ENCODE results near the gene PNPLA7. TPM values are rescaled to one million over a fixed set of nuclear protein-coding genes. Genes with fewer than 3 reads are reported as not detected.

Gene PNPLA7
- total RNA-seq, 1 experiment from 2014 or later = 1.8 TPM

DNA sequence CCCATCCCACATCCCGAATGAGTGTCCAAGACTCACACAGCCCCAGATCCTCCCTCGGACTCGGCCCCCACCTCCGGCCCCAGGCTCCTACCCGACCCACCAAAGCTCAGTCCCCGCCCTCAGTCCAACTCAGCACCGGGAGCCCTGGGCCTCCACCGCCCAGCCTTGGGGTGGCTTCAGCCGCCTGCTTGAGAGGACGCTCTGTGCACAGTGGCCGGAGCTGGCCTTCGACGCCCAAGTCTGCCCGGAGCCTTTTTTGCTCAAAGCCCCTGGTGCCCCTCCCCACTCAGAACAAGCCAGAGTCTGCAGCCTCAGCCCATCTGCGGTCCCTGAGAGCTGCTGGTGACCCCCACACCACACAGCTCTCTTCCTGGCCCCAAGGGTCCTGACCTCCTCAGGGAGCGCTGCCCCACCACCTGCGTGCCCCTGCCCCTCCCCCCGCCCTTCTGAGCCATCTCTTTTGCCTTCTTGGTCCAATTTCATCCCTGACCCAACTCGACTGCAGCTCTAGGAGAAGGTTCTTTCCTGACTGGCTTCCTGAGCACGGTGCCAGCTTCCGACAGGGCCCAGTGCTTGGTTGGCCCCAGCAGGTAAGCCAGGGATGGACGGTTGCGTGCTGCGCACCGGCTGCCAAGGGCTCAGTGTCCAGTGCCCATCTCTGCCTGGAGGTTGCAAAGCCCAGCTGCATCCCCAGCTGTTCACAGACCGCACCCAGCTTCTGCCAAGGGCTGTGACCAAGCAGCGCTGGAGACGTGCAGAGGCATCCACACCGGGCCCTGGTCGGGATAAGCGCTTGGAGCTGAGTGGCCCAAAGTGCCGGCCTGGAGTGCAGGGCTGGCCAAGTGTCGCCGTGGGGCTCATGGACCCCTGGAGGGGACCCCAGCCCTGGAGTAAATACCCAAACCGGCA, 63.4 kb downstream of the PNPLA7 start:
- Histone ChIP-seq H3K4me1 (ENCODE audit: control insufficient read depth in 1 of 2, insufficient read depth in 2 of 2, low read length in 2 of 2) (peaks cover 0 to 6% of the 10 kb centered on the region in 2 experiments; a peak in 1 of 4 replicates), H3K27me3 (ENCODE audit: insufficient read depth, low read length) (no peaks in the 10 kb centered on the region), H2AFZ (ENCODE audit: low read depth, low read length, poor library complexity, severe bottlenecking) (no peak overlapping the region), H4K20me1 (ENCODE audit: insufficient read depth) (no peaks in the 10 kb centered on the region), H3K36me3 (ENCODE audit: control insufficient read depth in 1 of 2, insufficient read depth in 2 of 2, low read length in 2 of 2) (no peaks in the 10 kb centered on the region), H3K4me3 (replicated peaks in 1 of 2; ENCODE audit: low read depth in 1 of 2, low read length in 2 of 2) (no peak overlapping the region), H3K9me2 (ENCODE audit: insufficient read depth) (no peaks in the 10 kb centered on the region), H3K27ac (ENCODE audit: low read depth, low read length) (no peak overlapping the region), H3K4me2 (ENCODE audit: low read length) (no peak overlapping the region), H3K9ac (ENCODE audit: low read length) (no peak overlapping the region), H3K9me3 (ENCODE audit: control insufficient read depth in 1 of 2, insufficient read depth in 1 of 2, low read depth in 1 of 2, low read length in 2 of 2) (no peaks in the 10 kb centered on the region), H3K79me2 (ENCODE audit: insufficient read depth, low read length) (no peaks in the 10 kb centered on the region)
- TF ChIP-seq, protein P1, sequence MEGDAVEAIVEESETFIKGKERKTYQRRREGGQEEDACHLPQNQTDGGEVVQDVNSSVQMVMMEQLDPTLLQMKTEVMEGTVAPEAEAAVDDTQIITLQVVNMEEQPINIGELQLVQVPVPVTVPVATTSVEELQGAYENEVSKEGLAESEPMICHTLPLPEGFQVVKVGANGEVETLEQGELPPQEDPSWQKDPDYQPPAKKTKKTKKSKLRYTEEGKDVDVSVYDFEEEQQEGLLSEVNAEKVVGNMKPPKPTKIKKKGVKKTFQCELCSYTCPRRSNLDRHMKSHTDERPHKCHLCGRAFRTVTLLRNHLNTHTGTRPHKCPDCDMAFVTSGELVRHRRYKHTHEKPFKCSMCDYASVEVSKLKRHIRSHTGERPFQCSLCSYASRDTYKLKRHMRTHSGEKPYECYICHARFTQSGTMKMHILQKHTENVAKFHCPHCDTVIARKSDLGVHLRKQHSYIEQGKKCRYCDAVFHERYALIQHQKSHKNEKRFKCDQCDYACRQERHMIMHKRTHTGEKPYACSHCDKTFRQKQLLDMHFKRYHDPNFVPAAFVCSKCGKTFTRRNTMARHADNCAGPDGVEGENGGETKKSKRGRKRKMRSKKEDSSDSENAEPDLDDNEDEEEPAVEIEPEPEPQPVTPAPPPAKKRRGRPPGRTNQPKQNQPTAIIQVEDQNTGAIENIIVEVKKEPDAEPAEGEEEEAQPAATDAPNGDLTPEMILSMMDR (IDR thresholded peaks at IDR 0.05 in 2 of 3, conservative IDR thresholded peaks at IDR 0.05 in 1 of 3; ENCODE audit: borderline replicate concordance in 1 of 3, insufficient read depth in 1 of 3, low read depth in 2 of 3, low read length in 2 of 3) = no peak
- no peak for TF ChIP-seq SRF (IDR thresholded peaks at IDR 0.05; ENCODE audit: low read depth)
- TF ChIP-seq POLR2AphosphoS5 (IDR thresholded peaks at IDR 0.05; ENCODE audit: low read depth, low read length) = no peak
- TF ChIP-seq POLR2A (IDR thresholded peaks at IDR 0.05; ENCODE audit: borderline replicate concordance, extremely low read depth, insufficient read depth, insufficient read length) = no peak
- DNase-seq (ENCODE audit: low read depth, low spot score) (no peak), ATAC-seq (no peak)
- RAD21 ChIA-PET (ENCODE audit: low non-redundant PET in 1 of 2, low total read pairs in 2 of 2, uncharacterized antibody in 2 of 2, unreplicated experiment in 2 of 2) = no interaction called here
- CTCF ChIA-PET = no interaction called here
- BruUV-seq (replicated peaks) = no TSS peak
- POLR2A ChIA-PET = no interaction called here
- intact Hi-C loops (cut with micrococcal nuclease) = no loop called here

DNA sequence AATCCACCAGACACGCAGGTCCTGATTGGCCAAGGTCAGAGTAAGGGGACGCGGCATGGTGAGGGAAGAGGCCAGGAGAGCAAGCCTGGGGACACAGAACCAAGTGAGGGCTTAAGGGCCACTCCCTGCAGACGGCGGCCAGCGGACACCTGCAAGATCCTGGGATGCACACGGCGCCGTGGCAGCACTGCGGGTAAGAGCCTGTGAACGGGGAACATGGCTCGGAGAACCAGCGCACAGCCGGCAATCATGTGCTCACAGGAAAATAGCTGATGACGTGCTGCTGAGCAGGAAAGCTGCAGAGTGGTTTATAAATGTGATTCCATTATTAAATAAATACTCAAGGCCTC, 64.1 kb downstream of the PNPLA7 start:
- Histone ChIP-seq H4K20me1 (ENCODE audit: insufficient read depth) (no peaks in the 10 kb centered on the region), H3K9ac (ENCODE audit: low read length) (no peak overlapping the region), H3K36me3 (ENCODE audit: control insufficient read depth in 1 of 2, insufficient read depth in 2 of 2, low read length in 2 of 2) (no peaks in the 10 kb centered on the region), H3K4me2 (ENCODE audit: low read length) (no peak overlapping the region), H3K9me3 (ENCODE audit: control insufficient read depth in 1 of 2, insufficient read depth in 1 of 2, low read depth in 1 of 2, low read length in 2 of 2) (no peaks in the 10 kb centered on the region), H3K27ac (ENCODE audit: low read depth, low read length) (no peak overlapping the region), H3K4me3 (replicated peaks in 1 of 2; ENCODE audit: low read depth in 1 of 2, low read length in 2 of 2) (no peak overlapping the region), H3K9me2 (ENCODE audit: insufficient read depth) (no peaks in the 10 kb centered on the region), H3K4me1 (ENCODE audit: control insufficient read depth in 1 of 2, insufficient read depth in 2 of 2, low read length in 2 of 2) (peaks cover 0 to 6% of the 10 kb centered on the region in 2 experiments; a peak in 1 of 4 replicates), H3K79me2 (ENCODE audit: insufficient read depth, low read length) (no peaks in the 10 kb centered on the region), H3K27me3 (ENCODE audit: insufficient read depth, low read length) (no peaks in the 10 kb centered on the region), H2AFZ (ENCODE audit: low read depth, low read length, poor library complexity, severe bottlenecking) (no peak overlapping the region)
- ChIA-PET RAD21 (ENCODE audit: low non-redundant PET in 1 of 2, low total read pairs in 2 of 2, uncharacterized antibody in 2 of 2, unreplicated experiment in 2 of 2) (no interaction called here), POLR2A (no interaction called here), CTCF (no interaction called here)
- intact Hi-C loops (cut with micrococcal nuclease) = no loop called here
- ATAC-seq = no peak
- no peak for DNase-seq (ENCODE audit: low read depth, low spot score)
- TF ChIP-seq, protein P2, sequence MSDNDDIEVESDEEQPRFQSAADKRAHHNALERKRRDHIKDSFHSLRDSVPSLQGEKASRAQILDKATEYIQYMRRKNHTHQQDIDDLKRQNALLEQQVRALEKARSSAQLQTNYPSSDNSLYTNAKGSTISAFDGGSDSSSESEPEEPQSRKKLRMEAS (IDR thresholded peaks at IDR 0.05) = no peak
- TF ChIP-seq ZFX (IDR thresholded peaks at IDR 0.05) (no peak), SRF (IDR thresholded peaks at IDR 0.05; ENCODE audit: low read depth) (no peak), EZH2phosphoT487 (IDR thresholded peaks at IDR 0.05; ENCODE audit: borderline replicate concordance) (no peak)
- BruUV-seq (replicated peaks) = no TSS peak
